ENCODE data around the gene GATA5.

Gene GATA5

GRCh38 chr20:62475772-62476055, at the start of gene GATA5:
TSS of gene GATA5 (minus strand) at chr20:62475995. CDS start at chr20:62475521, 474 bp downstream.
- no peak for FAIRE-seq

GRCh38 chr20:62525014-62525413, 49.2 kb upstream of the GATA5 start:
- no peak for FAIRE-seq

- no peak for FAIRE-seq
These were observed 48.7 kb upstream of the GATA5 start for GRCh38 chr20:62524505-62524911.

GRCh38 chr20:62523473-62524203, 47.8 kb upstream of the GATA5 start:
- FAIRE-seq: no peak

DNA sequence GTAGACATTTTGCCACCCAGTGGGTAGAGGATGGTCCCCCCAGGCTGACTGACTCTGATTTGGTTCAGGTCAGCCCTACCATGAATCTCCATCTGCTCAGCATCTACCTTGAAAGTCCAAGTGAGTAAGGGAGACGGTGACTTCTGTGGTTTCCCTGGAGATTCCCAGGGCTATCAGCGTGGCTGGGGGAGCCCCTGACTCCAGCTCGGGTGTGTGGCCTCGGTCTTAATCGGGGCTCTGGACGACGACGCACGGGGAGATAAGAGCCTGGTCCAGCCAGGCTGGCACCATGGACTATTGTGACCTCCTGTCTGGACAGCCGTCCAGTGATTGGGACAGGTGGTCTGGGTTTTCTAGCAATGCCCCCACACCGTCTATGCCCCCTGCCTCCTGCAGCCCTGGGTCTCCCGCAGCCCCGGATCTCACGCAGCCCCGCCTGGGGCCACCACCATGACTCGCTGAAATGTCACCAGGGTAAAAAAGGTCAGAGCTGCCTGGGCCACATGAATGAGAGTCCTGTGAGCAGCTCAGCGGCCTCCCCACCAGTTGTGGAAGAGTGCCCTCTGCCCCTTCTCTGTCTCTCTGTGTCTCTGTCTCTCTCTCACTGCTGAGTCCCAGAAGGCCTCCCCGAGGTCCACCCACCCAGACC, 47.1 kb upstream of the GATA5 start:
- no peak for FAIRE-seq

- FAIRE-seq: no peak
These were observed 44.0 kb upstream of the GATA5 start for GRCh38 chr20:62519826-62520225.

GRCh38 chr20:62518911-62519310, 43.1 kb upstream of the GATA5 start:
- FAIRE-seq: no peak

- no peak for FAIRE-seq
These were observed 42.3 kb upstream of the GATA5 start for GRCh38 chr20:62517901-62518610.

DNA sequence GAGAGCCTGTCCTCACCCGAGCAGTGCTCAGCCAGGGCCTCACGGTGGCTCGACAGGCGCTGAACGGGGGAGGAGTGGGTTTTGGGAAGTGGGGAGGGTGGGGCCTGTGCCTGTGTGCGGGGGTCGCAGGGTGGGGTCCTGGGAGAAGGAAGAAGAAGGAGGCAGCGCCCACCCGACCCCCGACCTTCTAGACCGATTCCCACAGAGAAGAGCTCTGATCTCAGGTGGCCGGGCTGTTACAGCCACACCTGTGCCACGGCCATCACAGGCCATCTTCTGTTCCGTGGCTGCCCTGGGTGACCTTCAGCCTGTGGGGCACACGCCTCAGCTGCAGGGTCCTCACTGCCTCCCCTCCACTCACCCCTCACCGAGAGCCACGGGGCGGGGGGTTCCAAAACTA, 41.4 kb upstream of the GATA5 start:
- no peak for FAIRE-seq

DNA sequence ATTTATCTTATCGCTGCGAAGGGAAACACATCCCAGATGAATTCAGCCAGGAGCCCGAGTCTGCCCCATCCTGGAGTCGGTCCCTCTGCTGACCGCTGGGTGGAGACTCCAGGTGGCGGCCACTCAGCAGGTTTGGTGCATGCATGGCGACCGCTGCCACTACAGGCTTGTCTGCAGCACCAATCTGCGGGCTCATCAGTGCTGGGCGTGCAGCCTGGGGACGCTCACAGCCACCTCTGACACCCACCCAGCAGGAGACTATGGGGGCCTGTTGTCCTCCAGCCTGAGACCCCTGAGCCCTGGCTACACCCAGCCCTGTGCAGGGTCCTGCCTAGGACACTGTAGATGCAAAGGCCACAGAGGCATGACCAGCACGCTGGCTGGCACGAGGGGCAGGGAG, 40.5 kb upstream of the GATA5 start:
- no peak for FAIRE-seq

- FAIRE-seq: no peak
These were observed 40.0 kb upstream of the GATA5 start for GRCh38 chr20:62515826-62516225.

- FAIRE-seq: no peak
These were observed 39.5 kb upstream of the GATA5 start for GRCh38 chr20:62515280-62515679.

- FAIRE-seq: no peak
These were observed 38.2 kb upstream of the GATA5 start for GRCh38 chr20:62513991-62514390.

DNA sequence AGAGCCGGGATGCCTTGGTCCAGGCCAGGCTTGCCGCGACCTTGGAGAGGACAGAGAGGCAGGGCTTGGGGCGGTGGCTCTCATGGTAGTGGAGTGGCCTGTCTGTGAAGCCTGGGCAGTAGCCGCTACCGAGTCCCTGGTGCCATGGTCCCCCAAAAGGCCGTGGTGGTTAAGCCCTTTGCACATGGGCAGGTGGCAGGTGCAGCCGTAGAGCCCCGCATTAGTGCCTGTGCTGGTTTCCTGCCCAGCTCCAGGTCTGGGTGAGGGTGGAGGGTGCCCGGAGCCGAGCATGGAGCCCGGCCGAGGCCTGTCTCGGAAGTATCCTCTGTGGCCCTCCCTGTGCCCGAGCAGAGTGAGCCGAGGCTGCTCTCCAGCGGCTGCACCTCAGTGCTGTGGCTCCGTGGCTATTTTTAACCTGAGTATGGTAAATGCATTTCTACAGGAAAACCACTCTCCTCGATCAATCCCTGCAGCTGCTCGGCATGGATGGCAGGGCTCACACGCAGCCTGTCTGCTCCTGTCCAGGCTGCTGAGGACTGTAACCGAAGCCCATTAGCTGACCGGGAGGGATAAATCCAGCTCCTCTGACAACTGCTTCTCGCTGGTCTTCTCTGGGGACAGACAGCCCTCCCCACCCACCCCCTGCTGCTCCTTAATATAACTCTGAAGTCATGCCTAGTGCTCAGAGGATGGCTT, 36.3 kb upstream of the GATA5 start:
- no peak for FAIRE-seq

DNA sequence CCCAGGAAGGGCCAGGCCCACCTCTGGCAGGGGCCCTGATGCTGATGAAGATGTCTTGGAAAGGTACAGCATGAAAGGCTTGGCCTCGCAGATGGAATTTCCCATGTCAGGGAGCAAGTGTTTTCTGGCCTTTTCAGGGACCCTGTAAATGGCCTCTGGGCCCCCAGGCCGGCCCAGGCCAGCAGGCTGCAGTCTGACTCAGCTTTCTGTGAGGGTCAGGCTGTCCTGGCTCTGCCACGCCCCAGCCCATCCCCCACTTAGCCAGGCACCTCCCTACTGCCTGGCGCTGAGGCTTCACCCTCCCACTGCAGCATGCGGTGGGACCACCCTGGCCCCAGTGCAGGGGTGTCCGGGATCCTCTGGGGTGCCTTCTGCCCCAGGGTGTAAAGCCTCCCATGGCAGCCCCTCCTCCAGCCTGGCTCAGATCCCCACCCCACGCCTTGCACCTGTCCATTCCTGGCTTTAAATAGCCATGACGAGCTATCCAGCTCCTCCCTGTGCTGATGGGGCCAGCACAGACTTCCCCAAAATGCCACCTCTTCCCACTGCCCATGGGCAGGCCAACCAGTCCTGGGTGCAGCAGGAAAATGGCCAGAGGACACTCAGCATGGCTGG, 35.6 kb upstream of the GATA5 start:
- no peak for FAIRE-seq

- no peak for FAIRE-seq
These were observed 32.9 kb upstream of the GATA5 start for GRCh38 chr20:62508641-62509051.

- FAIRE-seq: no peak
These were observed 32.3 kb upstream of the GATA5 start for GRCh38 chr20:62507991-62508640.

DNA sequence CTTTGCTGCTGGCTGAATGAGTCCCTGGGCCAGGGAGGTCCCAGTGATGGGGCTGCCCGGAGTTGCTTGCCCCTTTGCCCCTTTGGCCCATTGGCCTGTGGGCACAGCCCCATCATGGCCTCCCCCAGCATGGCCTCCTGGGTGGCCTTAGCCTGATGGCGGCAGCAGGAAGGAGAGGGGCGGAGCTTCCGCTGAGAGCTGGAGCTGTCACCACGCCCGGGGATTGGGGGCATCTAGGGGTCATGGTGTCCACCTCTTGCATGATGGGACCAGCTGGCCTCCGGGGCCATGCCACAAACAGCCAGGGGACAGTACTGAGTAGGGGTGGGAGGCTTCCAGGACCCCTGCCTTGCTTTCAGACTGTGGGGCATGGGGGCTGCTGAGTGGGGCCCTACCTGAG, 31.5 kb upstream of the GATA5 start:
- FAIRE-seq: no peak

DNA sequence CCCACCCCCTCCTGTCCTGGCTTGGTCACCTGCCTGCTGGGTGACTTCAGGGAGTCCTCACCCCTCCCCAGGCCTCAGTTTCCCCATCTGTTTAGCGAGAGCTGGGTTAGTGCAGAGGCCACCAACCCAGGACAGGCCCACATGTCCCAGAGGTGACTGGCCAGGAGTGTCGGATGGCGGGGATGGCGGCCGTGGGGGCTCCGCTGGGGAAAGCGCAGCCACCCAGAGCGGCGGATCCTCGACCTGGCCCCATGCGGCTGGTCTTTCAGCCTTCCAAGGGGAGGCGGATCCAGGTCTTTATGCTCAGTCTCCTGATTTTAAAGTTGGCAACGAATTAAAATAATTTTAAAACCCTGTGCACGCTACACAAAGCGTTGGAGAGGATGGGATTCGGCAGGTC, 31.0 kb upstream of the GATA5 start:
- FAIRE-seq: no peak

GRCh38 chr20:62506087-62506486, 30.3 kb upstream of the GATA5 start:
- FAIRE-seq: no peak

GRCh38 chr20:62505337-62506045, 29.7 kb upstream of the GATA5 start:
- no peak for FAIRE-seq

DNA sequence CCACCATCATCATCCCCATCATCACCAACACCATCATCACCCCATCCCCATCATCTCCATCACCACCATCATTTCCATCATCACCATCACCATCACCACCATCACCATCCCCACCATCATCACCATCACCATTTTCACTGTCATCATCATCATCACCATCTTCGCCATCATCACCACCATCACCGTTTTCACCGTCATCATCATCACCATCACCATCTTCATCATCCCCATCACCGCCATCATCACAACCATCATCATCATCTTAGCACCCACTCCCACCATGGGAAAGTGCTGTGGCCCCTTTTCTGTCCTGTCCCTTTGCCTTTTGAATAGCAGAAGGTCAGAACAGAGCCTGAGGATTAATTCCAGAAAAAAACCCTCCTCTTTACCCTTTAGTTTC, 28.5 kb upstream of the GATA5 start:
- no peak for FAIRE-seq

Measured in G401.6 (cell line).